NCI-H69 (cell line): ENCODE measurements around the gene TIE1.

Source experiments
- DNase-seq: peaks from one replicate; lab custom pipeline; 2025; lab: John Stamatoyannopoulos, UW

Gene TIE1

DNA sequence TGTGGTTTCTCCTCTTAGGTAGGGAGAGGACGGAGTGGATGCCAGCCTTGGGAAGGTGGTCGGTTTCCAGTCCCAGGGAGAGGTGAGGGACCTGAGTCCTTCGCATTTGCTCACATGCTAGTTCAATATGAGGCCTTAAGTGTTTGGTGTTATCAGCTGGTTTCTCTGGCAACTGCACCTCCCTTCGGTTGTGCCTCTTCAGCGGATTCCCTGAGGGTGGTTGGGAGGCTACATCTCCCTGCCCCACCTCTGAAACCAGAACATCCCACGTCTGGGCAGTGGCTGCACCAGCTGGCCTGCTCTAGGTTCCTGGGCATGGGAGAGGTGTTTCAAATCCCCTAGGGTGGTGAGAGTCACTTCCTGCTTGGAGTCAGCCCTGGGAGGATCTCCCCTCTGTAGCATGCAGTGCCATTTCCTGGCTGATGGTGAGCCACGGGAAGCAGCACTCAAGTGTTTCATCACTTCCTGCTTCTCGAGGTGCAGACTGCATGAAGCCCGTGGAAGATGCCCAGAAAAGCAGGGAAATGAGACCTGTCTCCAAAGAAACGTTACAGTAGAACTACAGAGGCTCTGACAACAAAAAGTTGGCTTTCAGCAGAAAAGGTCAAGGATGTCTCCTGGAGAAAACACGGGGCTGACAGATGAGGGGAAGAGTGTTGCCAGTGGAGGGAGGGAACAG is 26.5 kb upstream of the TIE1 start:
- peak; percentile 55 for DNase-seq

DNA sequence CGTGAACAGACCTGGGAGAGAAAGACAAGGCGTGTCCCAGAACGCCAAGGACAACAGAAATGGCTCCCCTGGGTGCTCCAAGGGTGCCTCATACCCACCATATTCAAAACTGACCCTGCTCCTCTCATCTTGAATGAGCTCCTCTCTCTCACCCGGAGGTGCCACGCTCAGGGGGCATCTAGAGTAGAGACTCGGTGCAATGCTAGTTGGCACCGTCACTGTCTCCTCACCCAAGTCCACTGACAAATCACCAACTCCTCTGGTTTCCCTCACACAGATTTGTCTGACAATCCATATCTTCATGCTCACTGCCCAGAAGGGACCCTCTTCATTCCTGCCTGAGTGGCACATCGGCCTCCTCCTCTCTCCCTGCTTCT is 26.0 kb upstream of the TIE1 start:
- DNase-seq = no peak

DNA sequence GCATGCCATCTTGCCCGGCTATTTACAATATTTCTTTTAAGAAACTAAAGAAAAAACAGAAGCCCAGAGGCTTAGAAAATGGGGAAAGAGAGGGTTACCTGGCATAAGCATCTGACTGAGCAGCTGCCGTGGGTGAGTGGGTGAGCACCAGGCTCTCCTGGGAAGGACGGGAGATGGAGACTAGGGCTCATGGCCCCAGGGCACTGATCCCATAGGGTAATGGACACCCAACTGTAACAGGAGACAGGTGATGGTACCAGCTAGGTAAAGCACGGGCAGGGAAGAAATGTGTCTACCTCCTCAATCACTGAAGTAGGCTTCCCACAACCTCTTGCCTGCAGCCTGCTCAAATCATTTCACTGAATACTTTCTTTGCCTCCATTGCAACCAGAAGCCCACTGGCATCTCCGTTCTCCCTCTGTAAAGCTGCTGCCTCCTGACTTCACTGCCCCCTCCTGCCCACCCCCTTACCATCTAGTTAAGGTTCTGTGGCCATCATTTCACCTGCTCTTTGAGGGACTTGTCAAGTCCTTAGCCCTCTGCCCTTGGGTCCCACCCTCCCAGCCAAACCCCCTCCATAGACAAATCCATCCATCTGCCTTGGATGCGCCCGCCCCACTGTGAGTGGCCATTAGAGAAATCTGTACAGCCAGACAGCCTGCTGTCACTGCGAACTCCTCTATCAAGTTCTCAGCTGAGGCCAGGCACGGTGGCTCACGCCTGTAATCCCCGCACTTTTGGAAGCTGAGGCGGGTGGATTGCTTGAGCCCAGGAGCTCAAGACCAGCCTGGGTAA is 24.8 kb upstream of the TIE1 start:
- DNase-seq = no peak

DNA sequence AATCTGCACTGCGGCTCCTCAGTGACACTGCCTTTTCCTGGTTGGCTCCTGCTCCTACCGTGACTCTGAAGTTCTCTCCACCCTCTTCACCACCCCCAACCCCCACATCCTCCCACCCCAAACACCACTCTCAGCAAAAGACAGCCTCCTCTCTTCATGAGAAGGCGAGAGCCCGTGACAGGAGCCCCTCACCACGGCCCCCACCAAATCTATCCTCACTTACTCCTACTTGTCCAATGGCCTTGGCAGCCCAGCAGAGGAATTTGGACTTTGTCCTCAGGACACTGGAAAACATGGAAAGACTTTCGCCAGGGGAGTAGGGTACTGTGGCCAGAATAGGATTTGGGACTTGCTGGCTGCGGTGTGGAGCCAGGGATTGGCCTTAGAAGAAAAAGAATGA is 24.1 kb upstream of the TIE1 start:
- no peak for DNase-seq

DNA sequence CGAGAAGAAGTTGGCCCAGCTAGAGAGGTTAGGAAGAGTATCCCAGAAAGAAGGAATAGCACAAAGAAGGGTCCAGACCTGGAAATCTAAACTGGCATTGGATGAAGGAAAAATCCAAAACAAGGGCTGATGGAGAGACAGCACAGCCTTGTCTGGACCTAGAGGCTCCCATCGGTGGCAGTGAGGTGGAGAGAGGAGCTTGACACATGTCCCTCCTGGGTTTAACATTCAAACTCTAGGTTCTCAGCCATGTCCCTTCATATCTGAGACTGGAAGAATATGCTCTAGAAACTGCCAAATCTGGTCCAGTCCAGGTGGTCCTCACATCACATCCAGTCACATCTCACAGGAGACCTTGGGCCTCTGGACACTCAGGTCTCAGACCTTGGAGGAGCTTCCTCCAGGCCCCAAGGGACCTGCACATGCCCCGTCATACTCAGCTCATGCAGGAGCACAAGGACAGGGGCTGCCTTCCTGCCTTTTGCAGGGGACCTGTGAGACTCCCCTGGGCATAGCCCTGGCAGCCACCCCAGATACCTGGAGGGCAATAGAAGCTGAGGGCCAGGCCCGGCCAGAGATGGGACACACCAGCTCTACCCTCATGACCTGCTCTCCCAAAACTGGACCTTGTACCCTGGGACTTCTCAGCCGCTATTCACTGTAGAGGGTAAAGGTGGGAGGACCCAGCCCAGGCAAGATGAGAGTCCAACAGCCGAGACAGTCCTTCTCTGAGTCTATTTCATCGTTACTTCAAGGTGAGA is 23.5 kb upstream of the TIE1 start:
- no peak for DNase-seq

DNA sequence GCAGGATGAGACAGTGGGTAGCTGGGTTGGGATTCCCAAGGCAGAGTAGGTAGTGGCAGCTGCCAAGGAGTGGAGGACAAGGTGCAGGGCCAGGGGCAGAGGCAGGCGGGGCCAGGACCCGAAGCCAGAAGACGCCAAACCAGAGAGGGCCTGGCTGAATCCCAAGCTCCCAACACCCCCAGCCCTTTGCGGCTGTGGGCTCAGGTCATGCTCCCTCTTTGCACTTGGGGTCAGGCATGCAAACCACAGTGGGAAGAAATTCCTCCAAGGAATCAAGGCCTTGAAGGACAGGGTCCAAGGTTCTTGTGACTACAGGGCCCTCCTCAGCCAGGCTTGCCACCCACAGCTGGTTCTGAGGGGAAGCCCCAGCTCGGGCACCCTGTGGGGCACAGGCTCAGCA is 21.6 kb upstream of the TIE1 start:
- DNase-seq = no peak

DNA sequence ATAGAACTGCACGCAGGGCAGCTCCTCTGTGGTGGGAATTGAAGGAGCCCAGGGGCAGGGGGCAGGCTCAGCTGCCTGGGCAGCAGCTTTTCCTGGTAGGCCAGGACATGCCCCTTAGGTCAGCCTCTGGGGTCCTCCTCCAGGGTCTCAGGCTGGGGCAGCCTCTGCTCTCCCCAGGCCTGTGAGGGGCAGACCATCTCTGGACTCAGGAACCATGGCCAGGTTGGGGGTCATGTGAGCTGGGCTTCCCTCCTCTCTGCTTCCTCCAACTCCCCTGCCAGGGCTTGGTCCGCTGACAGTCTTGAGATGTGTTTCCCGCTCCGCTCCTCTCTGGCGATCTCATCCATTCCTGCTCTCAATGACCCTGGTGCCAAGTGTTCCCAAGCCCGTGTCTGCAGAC is 21.1 kb upstream of the TIE1 start:
- DNase-seq = no peak

DNA sequence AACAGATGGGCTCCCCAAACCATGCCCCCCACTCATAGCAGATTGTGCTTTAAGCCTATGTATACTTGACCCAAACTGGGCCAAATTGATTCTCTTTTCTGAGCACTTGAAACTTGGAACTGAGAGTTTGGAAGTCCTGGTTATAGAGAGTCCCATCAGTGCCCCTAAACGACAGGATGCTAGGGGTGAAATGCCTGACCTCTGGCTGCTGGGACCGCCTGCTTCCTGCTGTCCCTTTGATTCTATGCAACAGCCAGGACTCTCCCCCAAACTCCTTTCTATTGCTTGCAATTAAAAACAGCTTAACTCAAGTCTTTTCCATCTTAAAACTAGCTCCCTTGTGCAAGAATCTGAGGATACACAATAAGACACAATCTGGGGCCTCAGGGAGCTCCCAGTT is 20.1 kb upstream of the TIE1 start:
- DNase-seq = no peak

DNA sequence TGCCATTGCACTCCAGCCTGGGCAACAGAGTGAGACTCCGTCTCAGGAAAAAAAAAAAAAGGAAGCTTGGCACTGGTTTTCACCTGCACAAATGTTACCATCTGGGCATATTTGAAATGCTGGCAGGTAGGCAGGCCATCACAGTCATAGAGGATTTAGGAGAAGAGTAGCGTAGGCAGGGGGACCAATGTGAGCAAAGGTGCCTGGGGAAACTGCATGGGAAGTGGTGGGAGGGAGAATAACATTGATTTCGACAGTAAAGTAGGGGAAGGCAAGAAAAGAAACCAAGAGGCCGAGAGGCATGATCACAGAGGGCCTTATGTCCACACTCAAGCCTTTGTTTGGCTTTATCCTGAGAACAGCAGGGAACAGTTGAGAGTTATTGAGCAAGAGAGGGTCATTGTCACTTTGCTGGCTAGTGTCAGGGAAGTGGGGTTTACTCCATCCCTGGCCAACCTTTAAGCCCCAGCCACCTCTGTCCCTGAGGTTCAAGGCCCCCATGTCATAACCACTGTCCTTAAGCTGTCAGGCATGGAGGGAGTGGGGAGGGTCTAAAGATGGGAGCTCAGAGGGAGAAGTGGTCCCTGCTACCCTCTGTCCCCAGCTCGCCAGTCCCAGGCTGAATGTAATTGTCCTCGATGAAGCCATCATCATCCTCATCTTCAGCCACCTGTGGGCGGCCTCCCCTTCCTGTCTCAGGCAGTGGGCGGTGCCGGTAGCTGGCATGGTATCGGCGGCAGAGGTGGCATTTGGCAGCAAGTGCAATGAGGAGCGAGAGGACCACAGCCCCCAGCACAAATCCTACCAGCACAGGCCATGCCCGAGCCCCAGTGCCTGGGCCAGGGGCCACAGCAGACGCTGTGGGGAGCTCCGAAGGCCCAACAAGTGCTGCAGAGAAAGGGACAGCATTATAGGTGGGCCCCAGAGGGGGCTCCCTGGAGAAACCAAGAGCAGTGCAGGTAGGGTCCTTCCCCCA is 18.3 kb upstream of the TIE1 start:
- DNase-seq = peak; percentile 24

DNA sequence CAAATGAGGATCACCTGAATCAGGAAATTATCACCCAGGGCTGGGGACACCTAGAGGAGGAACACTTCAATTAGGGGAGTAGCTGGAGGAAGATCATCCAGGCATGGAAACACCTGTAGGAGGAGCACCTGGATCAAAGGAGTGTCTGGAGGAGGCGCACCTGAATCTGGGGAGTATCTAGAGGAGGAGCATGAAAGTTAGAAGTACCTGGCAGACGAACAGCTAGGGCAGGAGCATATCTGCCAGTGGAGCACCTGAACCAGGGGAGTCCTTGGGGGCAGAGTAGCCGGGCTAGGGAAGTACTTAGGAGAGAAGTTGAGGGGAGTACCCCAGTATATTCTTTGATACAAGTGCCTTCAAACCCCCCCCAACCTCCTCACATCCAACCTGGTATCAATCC is 16.7 kb upstream of the TIE1 start:
- no peak for DNase-seq

DNA sequence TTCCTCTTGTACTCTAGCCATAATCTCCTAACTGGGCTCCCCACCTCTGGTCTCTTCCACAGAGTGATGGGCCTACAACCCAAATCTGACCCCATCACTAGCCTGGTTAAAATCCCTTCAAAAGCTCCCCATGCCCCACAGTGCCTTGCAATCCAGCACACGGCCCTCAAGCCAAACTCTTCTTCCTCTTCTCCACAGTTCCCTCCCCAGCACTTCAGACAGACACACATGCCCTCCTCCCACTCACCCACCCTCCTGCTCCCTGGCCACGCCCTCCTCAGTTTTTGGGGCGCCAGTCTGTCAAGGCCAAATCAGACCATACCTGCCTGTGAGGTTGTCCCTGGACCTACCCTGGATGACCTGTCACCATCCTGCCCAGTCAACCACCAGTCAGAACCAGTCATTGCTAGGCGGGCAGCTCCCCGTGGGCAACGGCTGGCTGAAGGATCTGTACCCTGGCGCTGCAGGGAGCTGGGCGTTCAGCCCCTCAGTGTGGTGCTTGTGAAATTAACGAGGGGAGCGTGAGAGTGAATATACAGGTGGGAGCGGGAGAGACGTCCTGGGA is 16.2 kb upstream of the TIE1 start:
- no peak for DNase-seq

DNA sequence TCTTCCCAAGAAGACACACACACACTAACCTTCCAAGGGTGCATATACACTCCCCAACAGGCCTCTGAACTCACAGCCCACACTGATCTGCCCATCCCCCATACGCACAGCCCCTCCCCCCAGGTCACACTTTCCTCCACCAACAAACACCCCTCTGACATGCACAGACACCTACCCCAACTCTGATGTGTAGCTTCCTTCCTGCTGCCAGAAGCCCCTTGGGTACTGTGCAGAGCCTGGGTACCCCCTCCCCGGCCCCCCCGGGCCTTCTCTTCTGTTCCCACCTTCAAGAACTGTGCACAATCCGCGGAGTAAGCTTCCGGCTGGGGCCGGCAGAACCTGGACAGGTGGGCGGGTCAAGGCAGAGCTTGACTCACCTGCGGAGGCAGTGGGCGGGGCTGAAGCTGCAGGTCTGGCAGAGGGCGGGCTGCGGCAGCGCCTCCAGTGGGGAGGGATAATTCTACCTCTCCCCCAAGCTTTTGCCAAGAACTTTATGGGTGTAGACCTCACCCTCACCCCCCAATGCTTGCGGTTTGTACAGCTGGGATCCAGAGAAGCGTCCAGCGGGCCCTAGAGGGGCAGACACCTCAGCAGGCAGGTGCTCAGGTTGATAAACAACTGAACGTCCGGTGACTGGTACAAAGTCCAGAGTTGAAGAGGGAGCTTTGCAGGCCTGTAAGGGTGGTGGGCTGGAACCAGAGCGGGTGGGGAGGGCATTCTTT is 15.4 kb upstream of the TIE1 start, which contains the start of gene C1orf210:
Gene C1orf210 (minus strand): TSS at position 313 of the 722 bp plus-strand sequence. CDS start 2,311 bp downstream, outside the sequence.
- DNase-seq = peak; percentile 86

DNA sequence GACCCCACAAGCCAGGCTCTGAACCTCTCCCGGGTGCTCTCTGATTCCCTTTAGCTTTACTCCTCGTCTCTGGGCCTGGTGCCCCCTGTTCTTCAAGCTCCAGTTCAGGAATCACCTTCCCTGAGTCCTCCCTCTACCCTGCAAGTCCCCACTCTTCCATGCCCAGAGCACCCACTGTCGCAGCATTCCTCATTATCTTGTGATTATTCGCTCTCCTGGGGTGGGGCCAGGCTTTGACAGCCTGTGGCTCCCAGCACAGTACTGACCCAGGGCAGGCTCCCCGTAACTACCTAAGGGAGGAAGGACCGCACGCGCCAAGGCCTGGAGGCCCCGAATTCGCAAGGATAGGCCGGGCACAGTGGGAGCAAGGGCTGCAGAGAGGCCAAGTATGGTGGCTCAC is 14.7 kb upstream of the TIE1 start:
- DNase-seq = no peak

DNA sequence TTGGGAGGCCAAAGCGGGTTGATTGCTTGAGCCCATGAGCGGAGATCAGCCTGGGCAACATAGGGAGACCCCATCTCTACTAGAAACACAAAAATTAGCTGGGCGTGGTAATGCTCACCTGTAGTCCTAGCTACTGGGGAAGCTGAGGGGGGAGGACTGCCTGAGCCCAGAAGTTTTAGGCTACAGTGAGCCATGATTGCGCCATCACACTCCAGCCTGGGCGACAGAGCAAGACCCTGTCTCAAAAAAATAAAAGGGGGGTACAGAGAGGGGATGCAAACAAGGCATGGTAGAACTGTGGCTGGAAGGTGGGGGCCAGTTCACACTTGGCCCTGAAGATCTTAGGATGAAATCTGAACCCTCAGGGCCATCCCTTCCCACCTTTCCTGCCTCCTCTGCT is 14.2 kb upstream of the TIE1 start:
- no peak for DNase-seq

DNA sequence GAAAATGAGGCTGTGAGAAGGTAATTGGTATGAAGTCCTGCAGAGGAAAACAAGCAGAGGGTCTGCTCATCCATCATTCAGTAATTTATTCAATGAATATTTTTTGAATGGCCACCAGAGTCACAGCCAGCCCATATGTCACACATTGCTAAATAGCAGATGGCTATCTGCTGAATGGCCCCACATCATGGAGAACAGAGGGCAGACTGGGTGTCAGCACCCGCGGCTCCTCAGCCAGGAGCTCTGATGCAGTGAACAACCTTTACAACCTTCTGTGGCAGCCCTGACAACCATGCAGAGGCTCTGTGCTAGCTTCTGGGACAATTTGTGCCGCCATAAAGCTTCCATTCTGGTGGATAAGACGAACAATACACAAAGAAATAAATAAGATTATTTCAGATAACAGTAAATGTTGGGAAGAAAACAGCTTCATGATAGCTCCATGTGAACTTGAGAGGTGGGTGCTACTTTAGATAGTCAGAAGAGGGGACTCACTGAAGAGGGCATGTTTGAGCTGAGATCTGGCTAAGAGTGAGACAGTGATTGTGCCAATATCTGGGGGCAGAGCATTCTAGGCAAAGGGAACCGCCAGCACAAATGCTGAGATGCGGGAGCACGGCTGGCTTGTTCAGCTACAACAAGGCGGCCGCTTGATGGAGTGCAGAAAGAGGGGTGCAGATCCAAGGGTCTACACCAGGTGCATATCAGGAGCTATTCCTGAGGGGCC is 12.6 kb upstream of the TIE1 start:
- peak; percentile 26 for DNase-seq

DNA sequence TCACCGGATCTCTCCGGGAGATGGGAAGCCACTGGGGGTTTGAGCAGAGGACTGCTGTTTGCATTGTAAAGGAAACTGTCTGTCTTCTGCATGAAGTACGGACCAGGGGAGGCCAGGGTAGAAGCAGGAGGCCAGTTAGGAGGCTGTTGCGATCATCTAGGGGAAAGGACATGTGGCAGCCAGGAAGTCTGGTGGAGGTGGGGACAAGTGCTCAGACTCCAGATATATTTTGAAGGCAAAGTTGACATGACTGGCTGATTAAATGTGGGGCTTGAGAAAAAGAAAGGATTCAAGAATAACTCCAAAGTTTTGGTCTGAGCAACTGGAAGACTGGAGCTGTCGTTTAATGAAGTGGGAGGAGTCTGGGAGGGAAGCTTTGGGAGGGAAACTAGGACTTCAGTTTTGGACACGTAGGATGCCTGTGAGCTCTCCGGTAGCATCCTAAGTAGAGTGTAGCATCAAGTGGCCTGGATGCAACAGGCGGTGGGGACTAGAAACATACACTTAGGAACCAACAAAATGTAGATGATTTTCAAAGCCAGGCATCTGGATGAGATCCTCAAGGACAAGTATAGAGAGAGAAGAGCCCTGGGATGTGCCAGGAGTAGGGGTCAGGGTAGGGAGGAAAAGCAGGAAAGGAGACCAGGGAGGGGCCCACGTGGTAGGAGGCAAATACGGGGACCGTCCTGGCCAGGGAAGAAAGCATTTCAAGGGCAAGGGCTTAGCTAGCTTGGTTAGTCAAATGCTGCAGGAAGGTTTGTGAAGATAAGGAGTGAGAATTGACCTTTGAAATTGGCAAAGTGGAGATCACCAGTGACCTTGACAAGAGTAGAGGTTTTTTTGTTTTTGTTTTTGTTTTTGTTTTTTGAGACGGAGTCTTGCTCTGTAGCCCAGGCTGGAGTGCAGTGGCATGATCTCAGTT is 11.7 kb upstream of the TIE1 start:
- no peak for DNase-seq

DNA sequence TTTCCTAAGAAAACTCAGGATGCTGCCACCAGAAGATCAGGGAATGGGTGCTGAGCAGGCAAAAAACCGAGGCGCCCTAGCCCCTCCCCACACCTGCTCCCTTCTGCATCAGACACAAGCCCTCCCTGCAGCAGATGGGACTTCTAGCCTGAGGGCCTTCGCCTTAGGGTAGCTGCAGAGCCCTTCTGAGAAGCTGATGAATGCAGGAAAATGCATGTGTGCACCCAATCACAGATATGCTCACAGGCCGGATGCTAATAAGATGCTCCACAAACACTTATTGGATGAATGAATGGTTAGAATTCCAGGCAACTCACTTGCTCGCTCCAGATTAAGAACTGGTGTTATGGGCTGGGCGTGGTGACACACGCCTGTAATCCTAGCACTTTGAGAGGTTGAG is 8.6 kb upstream of the TIE1 start:
- DNase-seq = peak; percentile 27

DNA sequence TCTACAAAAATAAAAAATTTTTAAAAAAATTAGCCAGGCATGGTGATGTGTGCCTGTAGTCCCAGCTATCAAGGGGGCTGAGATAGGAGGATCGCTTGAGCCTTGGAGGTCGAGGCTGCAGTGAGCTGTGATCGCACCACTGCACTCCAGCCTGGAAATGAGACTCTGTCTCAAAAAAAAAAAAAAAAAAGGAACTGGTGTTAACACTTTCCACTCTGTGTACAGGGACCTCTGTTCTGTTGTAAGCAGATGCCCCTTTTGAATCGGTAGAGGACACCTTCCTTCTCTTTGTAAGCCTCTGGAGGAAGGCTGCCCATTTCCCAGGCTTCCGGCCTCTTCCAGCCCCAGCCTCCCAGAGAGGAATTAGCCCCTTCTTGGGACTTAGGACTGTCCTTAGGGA is 8.1 kb upstream of the TIE1 start:
- no peak for DNase-seq

DNA sequence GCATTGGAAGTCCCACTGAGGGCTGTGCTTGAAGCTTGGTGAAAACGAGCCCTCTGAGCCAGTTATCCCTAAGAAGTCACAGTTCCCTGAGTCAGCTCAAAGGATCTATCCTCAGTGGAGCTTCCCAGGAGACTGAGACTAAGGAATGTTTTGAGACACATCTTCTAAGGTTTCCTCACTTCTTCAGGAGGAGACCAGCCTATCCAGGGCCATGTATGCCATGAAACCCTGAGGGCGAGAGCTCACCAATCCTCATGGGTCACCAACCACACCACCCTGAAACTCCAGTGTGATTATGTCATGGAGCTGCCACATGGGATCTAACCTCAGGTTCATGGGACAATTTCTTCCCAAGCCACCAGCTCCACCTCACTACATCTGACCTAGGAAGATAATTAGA is 7.6 kb upstream of the TIE1 start:
- no peak for DNase-seq
